NCI-H2227 treated with DMSO at 0.1 percent for 48 hours (cell line): ENCODE data around the gene SUV39H2.
A peak's percentile ranks its signal among the peaks of the same experiment; 100 is the strongest.
"Not testable (repeated sequence)": the region's sequence is repeated elsewhere in the genome, so short reads cannot be mapped to it uniquely, and the experiment has no call there.

Experiments used
- DNase-seq: peaks from one replicate; lab custom pipeline; 2025; lab: John Stamatoyannopoulos, UW

The SUV39H2 gene

GRCh38 chr10:14878266-14879123, at the start of gene SUV39H2:
TSS of gene SUV39H2 (plus strand) at chr10:14878866. CDS start at chr10:14878889, 23 bp downstream.
- peak; percentile 84 for DNase-seq

- DNase-seq: no peak
These were observed 45.6 kb upstream of the SUV39H2 start for GRCh38 chr10:14833106-14833505.

- DNase-seq: no peak
These were observed 42.5 kb upstream of the SUV39H2 start for GRCh38 chr10:14836208-14836607.

GRCh38 chr10:14837003-14837756, 41.5 kb upstream of the SUV39H2 start:
- no peak for DNase-seq

- DNase-seq: peak; percentile 93
These were observed 40.7 kb upstream of the SUV39H2 start, which contains the start of the genes CDNF, HSPA14 and MSANTD7 for GRCh38 chr10:14837757-14838581. TSS of gene CDNF (minus strand) at chr10:14838037. CDS start at chr10:14837946, 91 bp downstream. TSS of gene HSPA14 (plus strand) at chr10:14838306. CDS start at chr10:14838403, 97 bp downstream. TSS of gene MSANTD7 (plus strand) at chr10:14838306. CDS start at chr10:14842285, 3,979 bp downstream.

GRCh38 chr10:14838582-14839304, 39.9 kb upstream of the SUV39H2 start:
- DNase-seq: no peak

GRCh38 chr10:14839305-14839695, 39.4 kb upstream of the SUV39H2 start:
- no peak for DNase-seq

- DNase-seq: no peak
These were observed 38.5 kb upstream of the SUV39H2 start for GRCh38 chr10:14840178-14840577.

- no peak for DNase-seq
These were observed 35.2 kb upstream of the SUV39H2 start for GRCh38 chr10:14843327-14843988.

GRCh38 chr10:14844948-14845347, 33.7 kb upstream of the SUV39H2 start:
- no peak for DNase-seq

GRCh38 chr10:14852236-14852635, 26.4 kb upstream of the SUV39H2 start:
- DNase-seq: no peak

GRCh38 chr10:14855453-14855852, 23.2 kb upstream of the SUV39H2 start:
- DNase-seq: no peak

GRCh38 chr10:14858338-14858960, 20.2 kb upstream of the SUV39H2 start:
- no peak for DNase-seq

GRCh38 chr10:14859043-14859442, 19.6 kb upstream of the SUV39H2 start:
- DNase-seq: no peak

- DNase-seq: no peak
These were observed 18.9 kb upstream of the SUV39H2 start for GRCh38 chr10:14859775-14860174.

- no peak for DNase-seq
These were observed 17.9 kb upstream of the SUV39H2 start for GRCh38 chr10:14860791-14861190.

- DNase-seq: not testable (repeated sequence)
These were observed 14.2 kb upstream of the SUV39H2 start for GRCh38 chr10:14864466-14864865.

- not testable (repeated sequence) for DNase-seq
These were observed 13.8 kb upstream of the SUV39H2 start for GRCh38 chr10:14864871-14865270.

- no peak for DNase-seq
These were observed 5.4 kb upstream of the SUV39H2 start for GRCh38 chr10:14873090-14873760.

- no peak for DNase-seq
These were observed 2.7 kb upstream of the SUV39H2 start for GRCh38 chr10:14875941-14876340.
